GM10266 (cell line): Measurements from ENCODE around the gene SLC13A4.
"Not testable (repeated sequence)": the region's sequence is repeated elsewhere in the genome, so short reads cannot be mapped to it uniquely, and the experiment has no call there.

ENCODE experiments used
- DNase-seq: peaks from one replicate; pipeline ENCODE4 v3.0.0; 2012; ENCODE audit errors: extremely low spot score
- CTCF ChIP-seq: IDR thresholded peaks from 2 replicates; pipeline ENCODE4 v1.5.1; 2012; ENCODE audit warnings: mild to moderate bottlenecking, low read depth; ENCODE audit not compliant: control insufficient read depth, insufficient read depth; ENCODE audit errors: missing control alignments

Gene SLC13A4

GRCh38 chr7:135706038-135706742, 21.8 kb downstream of the SLC13A4 start:
- no peak for TF ChIP-seq CTCF
- DNase-seq: no peak

GRCh38 chr7:135704698-135705097, 23.3 kb downstream of the SLC13A4 start:
- DNase-seq: no peak
- TF ChIP-seq CTCF: no peak

- DNase-seq: no peak
Observed at GRCh38 chr7:135704074-135704473, 23.9 kb downstream of the SLC13A4 start.

GRCh38 chr7:135697276-135698049, 30.5 kb downstream of the SLC13A4 start:
- DNase-seq: no peak
- no peak for TF ChIP-seq CTCF

More at GRCh38 chr7:135704074-135704473, 23.9 kb downstream of the SLC13A4 start:
- peak; percentile 49 for TF ChIP-seq CTCF

- DNase-seq: no peak
- no peak for TF ChIP-seq CTCF
Observed at GRCh38 chr7:135693558-135693957, 34.4 kb downstream of the SLC13A4 start.

GRCh38 chr7:135692606-135693005, 35.4 kb downstream of the SLC13A4 start:
- DNase-seq: not testable (repeated sequence)

GRCh38 chr7:135692055-135692454, 35.9 kb downstream of the SLC13A4 start:
- no peak for TF ChIP-seq CTCF
- no peak for DNase-seq
